Effector CD4-positive, alpha-beta T cell (primary cell): ENCODE measurements around the gene TAF15.

Source experiments
- DNase-seq: peaks from one replicate; pipeline ENCODE4 v3.0.0-alpha.2; 2020
- total RNA-seq: gene quantifications from one replicate; lab custom pipeline; 2026; lab: John Stamatoyannopoulos, UW

The TAF15 gene
- total RNA-seq, result 60.2 reads per million, percentile 72 among the genes with 10 or more reads in this experiment

DNA sequence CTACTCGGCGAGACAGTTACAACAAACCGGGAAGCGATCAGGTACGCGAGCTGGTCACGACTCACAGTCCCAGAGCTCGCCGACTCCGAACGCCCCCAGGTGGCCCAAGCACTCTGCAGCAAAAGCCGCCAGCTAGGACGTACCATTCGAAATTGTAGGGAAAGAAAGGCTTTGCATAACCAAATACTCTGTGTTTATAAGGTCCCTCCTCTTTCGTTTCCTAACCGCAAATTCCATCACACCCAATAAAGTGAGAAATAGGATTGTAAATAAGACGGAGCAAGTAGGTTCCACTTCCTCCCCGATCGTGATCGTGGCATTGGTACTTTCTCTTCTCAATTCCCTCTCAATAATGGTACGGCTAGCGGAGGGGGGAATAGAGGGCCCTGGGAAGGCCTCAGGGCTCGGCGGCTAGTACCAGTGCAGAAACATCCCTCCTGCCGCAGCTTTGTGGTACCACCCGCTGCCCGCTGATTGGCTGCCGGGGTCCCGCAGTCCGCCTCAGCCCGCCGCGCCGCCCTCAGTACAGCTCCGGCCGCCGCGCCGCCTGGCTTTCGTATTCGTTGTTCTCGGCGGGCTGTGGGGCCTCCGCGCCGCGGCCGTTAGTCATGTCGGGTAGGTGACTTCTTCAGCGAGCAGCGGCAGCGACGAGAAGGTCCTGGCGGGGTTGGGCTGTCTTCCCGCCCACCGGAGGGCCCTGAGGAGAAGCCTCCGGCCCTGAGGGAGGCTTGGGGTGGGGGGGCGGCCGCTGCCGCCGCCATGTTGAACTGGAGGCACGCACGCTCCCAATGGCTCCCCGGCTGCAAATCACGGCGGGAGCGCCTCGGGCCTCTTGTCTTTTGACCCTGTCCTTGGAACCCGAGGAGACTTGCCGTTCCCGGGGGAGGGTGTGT, at the start of gene TAF15:
TAF15 (plus strand) TSS at position 523 of the 893 bp plus-strand sequence; CDS start at position 609, 86 bp downstream.
- peak; percentile 94 for DNase-seq

DNA sequence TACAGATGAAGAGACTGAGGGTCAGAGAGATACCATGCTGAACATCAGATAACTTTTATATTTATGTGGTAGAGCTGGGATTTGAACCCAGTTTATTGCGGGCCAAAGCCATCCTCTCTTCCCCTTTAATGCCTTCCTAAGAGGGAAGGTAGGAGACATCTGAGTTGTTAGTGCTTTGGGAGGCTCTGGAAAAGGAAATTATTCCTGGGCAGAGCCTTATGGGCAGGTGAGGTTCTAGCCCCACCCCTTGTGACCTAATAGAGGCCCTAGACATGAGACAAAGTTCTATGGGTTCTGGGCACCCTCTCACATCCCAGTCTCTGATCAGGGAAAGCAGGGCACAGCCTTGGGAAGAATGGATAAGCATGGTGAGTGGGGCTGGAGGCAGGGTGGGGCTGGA, 48.7 kb upstream of the TAF15 start, which contains the start of gene C17orf50:
C17orf50 (plus strand) TSS at position 301 of the 400 bp plus-strand sequence; CDS start at position 356, 55 bp downstream.
- no peak for DNase-seq

DNA sequence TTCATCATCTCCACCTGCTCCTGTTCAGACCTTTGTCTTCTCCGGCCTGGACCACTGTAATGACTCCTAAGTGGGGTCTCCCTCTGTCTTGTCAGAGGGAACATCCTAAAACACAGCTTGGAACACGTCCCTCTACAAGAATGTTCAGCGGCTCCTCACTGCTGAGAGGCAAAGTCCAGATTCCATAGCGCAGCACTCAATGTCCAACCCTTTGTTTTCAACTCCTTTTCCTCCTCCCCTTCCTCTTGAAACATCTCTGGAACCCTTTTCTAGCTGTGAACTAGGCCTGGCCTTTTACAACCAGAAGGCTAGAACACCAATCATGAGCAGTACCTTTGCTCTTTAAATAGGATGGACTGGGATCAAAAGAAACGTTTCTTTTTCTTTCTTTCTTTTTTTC, 47.7 kb upstream of the TAF15 start:
- DNase-seq, result no peak

DNA sequence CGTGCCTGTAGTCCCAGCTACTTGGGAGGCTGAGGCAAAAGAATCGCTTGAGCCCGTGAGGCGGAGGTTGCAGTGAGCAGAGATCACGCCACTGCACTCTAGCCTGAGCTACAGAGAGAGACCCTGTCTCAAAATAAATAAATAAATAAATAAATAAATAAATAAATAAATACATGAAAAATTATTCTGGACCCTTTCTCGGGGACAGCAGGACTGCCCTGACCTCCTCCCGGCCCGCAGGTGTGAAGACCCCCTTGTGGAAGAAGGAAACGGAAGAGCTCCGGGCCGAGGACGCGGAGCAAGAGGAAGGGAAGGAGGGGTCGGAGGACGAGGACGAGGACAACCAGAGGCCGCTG, 45.5 kb upstream of the TAF15 start:
- no peak for DNase-seq

DNA sequence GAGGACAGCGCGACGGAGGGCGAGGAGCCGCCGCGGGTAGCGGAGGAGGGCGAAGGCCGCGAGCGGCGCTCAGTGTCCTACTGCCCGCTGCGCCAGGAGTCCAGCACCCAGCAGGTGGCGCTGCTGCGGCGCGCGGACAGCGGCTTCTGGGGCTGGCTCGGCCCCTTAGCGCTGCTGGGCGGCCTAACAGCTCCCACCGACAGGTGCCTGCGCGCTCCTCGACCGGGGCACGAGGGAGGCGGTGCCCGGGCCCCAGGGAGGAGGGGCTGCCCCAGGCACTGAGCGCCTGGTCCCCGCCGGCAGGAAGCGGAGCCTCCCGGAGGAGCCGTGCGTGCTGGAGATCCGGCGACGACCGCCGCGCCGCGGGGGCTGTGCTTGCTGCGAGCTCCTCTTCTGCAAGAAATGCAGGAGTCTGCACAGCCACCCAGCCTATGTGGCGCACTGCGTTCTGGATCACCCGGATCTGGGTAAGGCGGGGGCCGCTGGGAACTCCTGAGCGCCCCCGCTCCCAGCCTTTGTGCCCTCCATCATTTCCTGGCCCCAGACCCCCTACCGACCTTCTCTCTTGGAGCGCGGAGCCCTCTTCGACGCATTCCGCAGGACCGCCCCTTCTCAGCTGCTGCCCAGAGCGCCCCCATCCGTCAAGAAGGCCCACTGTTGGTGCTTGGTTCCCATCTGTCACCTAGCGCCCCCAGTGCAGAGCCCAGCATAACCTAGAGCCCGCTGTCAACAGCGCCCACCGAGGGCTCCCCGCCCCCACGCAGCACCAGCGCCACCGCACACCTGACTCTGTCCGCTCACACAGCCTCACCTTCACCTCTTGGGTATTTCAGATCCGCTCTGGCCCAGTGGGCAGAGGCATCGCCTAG, 44.9 kb upstream of the TAF15 start:
- DNase-seq, result peak; percentile 76

DNA sequence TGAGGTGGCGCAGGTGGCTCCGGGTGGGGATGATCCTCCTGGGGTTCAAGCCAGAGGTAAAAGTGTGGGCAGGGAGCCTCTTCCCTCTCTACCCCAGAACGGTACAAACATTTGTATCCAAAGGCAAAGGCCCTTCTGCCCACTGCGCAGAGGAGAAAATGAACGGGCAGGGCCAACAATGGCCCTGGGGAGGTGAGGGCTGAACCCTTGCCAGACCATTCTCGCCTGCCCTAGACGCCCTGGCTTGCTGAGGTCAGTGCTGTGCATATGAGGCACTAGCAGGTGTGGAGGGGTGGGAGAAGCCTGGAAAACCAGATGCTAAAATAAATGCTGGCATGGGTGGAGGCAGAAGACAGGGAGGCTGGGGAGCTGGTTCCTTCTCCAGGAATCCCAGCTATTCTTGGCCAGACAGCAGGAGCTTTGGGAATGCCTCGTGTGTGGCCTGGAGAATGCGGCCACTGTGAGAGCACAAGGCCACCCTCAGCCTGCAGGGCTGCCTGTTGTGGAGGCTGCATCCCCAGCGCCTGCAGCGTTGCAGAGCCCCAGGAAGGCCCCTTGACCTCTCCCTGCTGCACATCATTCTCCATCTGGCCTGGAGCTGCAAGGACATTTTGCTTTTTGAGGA, 44.1 kb upstream of the TAF15 start:
- DNase-seq, result no peak

DNA sequence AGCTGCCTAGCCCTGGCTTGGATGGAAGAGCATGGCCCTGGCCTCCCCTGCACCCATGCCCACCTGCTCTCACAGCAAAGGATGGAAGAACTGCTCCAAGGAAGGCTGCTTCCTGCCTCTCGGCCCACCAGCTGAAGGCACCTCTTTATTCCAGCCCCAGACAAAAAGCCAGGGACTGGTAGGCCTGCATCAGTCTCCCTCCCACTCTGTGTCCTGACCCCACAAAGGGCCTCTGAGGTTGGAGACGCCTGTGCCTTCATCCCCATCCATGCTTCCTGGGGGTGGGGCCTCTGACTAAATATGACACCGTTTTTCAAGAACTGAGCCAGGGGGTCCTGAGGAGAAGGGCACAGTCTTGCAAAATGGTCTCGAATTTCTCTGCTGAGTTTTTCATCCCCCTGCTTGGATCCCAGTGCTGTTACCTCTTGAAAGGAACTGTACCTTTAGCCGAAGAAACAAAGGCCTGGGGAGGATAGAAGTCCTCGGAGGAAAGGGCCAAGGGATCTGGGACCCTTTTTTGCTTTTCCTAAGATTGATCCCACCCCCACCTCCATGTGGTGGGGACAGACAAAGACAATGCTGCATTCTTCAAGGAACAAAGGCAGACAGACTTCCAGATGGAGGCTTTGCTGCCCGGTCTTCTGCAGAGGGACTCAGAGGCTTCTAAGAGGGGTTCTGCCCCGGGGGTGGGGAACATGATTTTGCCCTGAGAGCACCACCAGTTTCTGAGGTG, 43.4 kb upstream of the TAF15 start:
- no peak for DNase-seq

DNA sequence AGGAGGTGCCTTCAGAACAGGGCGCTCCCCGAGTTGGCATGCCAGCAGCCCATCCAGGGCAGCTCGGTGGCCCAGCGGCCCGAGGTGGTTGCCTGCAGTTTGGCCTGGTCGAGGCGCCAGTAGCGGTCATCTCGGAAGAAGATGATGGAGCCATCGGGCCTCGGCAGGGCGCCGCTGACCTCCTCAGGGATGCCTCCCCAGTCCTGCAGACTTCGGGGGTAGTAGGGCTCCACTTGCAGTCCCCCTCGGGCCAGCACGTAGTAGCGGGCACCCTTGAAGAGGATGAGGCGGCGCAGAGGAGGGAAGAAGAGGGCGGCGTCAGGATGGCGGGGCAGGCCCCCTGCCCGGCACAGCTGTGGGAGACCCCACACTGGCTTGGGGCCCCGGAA, 42.8 kb upstream of the TAF15 start:
- DNase-seq, result no peak

DNA sequence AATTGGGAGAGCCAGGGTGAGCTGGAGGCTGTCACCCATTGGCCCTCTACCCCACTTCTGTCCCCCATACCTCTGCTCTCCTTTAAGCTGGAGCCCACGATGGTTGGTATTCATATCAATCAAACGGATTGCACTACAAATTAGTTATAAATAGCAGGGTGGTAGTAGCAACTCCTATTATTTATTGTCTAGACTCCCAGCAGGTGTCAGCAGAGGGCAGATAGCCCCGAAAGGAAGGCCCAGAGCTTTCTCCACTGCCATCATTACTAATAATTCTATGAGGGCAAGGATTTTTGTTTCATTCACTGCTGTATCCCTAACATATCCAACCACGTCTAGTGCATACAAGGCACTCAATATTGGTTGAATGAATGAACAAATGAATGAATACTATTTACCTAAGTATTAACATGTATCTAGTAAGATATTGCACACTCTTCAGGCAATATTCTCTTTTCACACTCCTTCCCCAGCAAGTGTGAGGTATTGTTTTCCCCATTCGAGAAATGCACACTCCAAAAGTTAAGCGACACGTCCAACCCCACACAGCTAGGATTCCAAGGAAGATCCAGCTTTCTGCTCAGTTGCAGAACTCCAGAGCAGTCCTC, 42.3 kb upstream of the TAF15 start:
- peak; percentile 14 for DNase-seq

DNA sequence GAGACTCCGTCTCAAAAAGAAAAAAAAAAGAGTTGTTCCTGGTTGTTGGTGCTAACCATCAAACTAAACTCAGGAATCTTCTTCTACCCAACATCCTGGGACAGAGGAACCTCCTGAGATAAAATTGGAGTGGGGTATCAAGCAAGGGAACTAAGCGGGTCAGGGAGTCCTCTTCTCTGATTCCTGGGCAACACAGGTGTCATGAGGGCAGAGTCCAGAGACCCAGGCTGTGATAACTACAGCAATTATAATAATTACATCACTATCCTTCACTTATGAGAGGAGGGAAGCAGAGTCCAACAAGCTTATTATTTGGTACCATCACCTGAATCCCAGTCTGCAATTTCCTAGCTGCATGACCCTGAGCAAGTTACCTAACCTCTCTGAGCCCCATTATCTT, 40.5 kb upstream of the TAF15 start:
- DNase-seq, result no peak

DNA sequence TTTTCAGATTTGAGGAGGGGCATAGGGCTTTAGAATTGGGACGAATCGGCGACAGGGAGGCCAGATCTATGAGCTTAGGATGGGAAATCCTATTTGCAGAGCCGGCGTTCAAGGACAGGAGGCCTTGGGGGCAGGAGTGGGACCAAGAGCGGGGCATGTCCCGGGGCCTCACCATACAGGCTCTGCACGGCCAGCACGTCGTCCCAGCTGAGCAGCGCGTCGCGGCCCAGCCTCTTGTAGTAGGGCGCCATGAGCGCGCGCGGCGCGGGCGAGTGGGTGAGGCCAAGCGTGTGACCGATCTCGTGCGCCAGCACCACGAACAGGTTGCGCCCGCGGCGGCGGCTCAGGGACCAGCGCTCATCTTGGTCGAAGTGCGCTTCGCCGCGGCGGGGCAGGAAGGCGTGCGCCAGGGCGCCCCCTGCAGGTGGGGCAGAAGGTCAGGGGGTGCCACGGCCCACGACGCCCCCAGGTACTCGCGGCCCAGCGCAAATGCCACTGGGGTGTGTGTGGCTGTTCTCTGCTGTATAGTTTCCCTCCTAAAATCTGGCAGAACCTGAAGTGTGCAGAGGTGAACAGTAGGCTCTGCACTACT, 39.3 kb upstream of the TAF15 start:
- DNase-seq, result no peak

DNA sequence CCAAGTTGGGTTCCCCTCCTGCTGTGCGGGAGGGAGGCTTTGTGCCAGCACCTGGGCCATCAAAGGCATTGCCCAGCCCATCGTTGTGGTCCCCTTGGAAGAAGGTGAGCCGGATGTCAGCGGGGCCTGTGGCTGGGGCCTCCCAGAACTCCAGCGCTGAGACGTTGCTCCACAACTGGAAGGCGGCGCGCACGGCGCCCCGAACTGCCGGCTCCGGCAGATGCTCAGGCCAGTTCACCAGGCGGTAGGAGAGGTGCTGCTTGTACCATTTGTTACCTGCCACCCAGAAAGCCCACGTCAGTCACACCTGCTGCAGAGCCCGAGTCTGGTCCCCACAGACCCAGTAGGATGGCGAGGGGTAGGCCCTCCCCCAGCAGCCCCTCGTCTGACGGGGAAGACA, 36.2 kb upstream of the TAF15 start:
- no peak for DNase-seq

DNA sequence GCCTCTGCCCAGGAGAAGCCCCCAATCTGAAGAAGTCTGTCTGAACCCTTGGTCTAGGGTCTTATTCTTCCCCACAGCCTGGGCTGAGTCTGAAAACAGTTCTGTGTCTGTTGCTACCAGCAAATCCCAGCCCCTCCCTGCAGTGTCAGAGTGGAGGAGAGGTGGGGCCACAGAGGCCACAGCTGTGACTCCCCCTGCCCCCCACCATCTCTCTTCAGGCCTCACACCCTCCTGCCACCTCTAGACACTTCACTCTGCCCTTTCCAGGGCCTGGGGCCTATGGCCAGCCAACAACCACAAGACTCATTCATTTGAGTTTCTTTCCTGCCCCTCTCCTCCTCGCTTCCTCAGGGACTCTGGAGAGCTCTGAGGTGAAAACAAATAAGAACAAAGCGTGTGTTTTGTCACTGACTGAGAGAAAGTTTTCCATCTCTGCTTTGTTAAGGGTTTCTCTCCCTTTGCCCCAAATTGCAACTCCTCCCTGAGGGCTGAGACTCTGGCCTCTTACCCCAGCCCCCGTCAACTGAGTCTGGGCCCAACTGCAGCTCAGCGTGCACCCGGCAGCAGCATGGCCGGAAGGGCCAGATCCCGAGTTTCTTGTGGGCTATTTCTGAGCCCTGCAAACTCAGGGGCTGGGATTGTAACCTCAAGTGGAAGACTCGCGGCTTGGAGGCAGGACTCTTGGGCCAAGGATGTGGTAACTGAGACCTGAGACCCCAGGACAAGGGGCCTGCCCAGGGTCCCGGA, 35.4 kb upstream of the TAF15 start:
- no peak for DNase-seq

DNA sequence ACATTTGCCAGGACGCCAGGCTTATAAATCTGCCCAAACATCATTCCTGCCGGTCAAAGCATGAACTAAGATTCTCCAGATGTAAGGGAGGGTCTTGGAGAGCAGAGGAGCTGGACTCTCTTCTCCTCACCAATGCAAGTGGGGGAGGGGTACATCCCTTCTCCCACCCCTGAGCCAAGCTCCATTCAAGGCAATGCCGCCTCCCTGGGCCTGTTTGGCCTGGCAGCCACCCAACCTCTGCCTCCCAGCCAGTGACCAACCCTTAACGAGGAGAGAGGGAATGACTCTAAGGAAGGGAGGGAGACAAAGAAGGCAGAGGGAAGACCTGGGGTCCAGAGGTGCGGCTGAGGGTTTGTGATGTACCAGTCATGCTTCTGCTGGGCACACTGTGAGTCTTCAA, 34.8 kb upstream of the TAF15 start:
- no peak for DNase-seq

DNA sequence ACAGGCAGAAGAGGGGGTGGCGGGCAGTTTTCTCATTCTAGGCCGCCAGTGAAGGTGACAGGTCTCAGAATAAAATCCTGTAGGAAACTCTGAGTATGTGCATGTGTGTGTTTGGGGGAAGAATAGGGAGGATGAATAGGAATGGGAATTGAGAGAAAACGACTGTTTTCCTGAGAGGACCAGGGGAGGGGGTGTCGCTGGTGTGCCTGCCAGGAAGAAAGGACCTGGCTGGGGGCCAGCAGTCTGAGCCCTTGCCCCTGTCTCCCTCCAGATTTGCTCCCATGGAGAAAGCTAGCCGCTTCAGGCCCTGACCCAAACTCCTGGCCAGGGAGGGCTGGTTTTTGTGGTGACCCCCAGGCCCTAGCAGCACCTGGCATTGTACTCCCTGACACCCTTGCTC, 34.2 kb upstream of the TAF15 start:
- no peak for DNase-seq

DNA sequence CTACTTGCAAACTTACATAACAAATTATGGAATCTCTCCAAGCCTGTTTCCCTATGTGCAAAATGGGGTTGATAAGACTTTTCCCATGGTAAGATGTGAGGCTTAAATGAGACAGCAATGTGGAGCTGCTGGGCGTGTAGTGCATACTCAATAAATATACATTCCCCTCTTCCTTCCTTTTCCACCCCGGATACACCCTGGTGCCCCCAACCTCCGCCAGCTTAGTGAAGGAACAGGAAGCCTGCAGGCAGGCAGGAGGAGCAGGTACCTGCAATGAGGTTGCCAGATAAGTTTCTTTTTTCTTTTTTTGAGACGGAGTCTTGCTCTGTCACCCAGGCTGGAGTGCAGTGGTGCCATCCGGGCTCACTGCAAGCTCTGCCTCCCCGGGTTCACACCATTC, 33.7 kb upstream of the TAF15 start:
- no peak for DNase-seq

DNA sequence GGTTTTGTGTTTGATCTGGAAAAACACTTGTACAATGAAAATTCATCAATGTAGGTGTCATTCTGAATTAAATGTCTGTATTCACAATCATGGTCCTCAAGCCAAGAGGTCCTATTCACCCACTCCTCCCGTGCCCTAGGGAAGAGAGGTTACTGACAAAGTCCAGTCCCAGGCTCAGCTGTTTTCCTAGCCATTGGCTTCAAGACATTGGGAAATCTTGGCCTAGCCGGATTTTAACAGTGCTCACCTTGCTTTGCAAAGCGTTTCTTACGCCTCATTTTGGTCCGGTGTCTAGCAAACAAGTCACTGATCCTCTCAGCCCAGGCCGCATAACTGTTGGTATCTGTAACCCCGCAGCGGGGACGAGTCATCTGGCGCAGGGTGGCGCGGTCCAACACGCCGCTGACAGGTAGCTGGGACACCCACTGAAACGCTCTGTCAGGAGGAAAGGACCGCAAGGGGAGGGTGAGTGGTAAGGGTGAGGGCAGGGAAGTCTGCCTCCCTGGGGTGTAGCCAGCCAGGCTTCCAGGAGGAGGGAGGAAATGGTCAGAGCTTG, 30.6 kb upstream of the TAF15 start:
- DNase-seq, result no peak

DNA sequence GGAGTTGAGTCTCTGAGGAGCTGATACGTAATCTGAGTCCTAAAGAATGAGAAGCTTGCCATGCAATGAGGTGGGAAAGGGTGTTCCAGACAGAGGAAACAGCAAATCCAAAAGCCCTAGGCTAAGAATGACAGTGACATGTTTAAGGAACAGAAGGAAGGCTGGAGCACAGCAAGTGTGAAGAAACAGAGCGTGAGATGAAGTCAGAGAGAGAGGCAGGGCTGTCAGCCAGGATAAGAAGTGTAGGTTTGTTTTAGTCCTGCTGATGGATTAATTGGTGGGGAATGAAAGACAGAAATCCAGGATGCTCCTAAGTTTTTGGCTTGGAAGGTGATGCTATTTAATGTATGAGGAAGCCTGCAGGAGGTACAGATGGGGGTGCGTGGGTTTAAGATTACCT, 28.3 kb upstream of the TAF15 start:
- DNase-seq, result no peak

DNA sequence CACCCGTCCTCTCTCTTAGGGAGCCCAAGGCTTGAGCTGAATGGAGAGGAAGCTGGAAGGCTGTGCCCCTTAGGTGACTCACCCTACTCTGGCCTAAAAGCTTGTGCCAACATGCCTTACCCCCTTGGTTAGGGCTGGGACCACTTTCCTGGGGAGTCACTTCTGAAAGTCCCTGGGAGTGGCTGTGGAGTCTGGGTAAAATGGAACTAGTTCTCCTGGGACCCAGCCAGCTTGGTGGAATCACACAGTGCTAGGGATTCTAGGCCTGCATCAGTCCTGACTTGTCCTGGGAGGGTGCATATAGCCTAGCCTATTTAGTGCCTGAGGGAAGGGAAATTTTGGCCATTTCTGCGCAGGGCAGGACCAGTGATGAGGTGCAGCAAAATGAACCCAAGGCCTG, 24.4 kb upstream of the TAF15 start:
- DNase-seq, result no peak

DNA sequence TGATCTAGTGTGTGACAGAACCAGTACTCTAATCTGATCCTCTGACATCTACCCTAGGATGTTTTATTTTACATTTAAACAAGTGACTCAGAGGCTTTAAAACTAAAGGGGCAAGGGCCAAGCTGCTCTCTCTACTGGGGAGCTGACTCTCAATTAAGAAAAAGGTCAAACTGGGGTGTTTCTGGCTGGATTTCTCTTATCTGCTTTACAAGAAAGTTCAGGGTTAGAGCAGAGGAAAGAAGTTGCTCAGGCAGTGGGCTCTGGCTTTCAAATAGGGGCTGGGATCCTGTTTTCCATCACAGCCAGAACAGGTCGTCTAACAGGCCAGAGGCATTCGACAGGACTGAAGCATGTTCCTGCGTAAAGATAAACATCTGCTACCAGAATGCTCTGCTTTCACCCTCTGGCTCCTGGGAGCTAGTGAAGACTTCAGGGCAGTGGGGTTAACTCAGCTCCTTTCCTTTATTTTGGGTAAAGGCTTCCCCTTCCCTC, 22.3 kb upstream of the TAF15 start:
- DNase-seq, result no peak
